Pons (tissue), 1 donor: ENCODE measurements around the gene SMIM26.
"Not testable (repeated sequence)": the region's sequence is repeated elsewhere in the genome, so short reads cannot be mapped to it uniquely, and the experiment has no call there.

Experiments
- DNase-seq: peaks from one replicate; pipeline ENCODE4 v3.0.0-alpha.2; 2016; ENCODE audit warnings: low spot score

The SMIM26 gene, protein sequence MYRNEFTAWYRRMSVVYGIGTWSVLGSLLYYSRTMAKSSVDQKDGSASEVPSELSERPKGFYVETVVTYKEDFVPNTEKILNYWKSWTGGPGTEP

DNA sequence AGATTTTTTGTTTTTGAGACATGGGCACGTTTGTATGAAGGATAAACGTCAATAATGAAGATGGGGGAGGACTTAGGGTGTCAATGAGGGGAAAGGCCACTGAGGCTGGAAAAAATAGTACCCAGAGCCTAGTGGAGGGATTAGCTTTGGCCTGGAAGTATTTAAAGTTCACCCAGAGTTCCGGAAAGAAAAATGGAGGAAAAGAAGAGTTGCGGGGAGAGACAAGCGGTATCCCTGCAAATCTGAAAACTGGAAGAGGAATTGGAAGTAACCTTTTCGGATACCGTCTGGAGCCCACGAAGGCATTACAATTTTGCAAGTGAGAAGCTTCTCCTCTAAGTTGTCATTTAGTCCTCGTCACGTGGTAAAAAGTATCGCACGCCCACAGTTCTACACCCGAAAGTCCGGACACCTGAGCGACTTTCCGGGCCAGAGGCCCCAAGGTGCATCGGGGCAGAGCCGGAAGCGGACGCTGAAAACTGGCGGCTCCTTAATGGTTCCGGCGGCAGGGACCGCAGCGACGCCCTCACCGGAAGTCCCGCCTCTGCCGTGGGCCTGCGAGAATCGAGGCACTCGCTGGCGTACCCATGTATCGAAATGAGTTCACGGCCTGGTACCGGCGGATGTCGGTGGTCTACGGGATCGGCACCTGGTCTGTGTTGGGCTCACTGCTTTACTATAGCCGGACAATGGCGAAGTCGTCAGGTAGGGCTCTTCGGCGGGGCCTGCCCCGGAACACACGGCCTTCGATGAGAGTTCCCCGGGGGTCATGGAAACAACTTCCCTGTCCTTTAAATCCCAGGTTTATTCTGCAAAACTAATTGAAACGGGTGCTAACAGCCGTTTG is at the start of gene SMIM26:
SMIM26 (plus strand) TSS at position 541 of the 847 bp plus-strand sequence; CDS start at position 588, 47 bp downstream.
- peak; percentile 85 for DNase-seq

DNA sequence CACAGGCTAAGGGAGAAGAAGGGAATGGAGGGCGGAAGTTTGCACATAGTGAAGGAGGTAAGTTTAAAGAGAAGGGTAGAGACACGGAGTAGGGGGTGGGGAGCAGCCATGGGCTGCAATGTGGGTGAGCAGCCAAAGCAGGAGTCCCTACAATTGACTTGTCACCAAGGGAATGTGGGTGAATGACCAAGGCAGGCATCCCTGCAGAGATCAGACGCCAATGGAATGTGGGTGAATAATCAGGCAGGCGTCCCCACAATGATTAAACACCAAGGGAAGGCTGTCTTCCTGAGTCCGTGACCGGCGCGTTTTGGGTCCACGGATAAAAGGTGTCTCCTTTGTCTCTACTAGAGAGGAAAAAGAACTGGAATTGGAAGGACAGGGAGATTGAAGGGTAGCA is 45.2 kb upstream of the SMIM26 start:
- DNase-seq, result not testable (repeated sequence)

DNA sequence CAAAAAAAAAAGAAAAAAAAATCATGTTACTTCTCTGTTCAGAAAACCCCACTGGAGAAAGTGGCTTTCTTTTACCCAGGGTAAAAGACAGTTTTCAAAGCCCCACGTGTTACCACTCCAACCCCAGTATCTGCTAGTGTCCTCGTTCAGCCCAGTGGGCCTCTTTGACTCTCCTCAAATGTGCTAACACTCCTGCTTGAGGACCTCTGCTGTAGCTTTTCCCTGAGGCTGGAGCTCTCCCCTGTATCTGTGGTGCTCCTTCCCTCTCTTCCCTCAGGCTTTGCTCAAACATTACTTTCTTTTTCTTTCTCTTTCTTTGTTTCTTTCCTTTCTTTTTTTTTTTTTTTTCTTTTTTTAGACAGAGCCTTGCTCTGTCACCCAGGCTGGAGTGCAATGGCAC is 44.2 kb upstream of the SMIM26 start:
- DNase-seq, result no peak

DNA sequence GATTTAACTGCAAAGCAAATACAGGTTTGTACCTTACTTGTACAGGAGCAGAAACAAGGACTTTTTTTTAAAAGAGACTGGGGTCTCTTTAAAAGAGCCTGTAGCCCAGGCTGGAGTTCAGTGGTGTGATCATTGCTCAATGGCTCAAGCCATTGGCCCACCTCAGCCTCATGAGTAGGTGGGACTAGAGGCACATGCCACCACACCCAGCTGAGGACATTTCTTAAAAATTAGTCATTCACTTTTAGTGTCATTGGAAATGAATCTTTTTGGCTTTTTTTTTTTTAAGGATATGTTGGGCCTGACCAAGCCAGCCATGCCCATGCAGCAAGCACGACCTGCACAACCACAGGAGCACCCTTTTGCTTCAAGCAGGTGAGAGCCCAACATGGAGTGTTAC is 42.6 kb upstream of the SMIM26 start:
- no peak for DNase-seq

DNA sequence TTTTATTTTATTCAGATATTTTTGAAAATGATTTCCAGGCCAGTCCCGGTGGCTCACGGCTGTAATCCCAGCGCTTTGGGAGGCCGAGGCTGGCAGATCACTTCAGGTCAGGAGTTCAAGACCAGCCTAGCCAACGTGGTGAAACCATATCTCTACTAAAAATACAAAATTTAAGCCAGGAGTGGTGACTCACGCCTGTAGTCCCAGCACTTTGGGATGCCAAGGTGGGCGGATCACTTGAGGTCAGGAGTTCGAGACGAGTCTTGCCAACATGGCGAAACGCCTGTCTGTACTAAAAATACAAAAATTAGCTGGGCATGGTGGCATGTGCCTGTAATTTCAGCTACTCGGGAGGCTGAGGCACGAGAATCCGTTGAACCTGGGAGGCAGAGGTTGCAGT is 40.5 kb upstream of the SMIM26 start:
- DNase-seq, result not testable (repeated sequence)

DNA sequence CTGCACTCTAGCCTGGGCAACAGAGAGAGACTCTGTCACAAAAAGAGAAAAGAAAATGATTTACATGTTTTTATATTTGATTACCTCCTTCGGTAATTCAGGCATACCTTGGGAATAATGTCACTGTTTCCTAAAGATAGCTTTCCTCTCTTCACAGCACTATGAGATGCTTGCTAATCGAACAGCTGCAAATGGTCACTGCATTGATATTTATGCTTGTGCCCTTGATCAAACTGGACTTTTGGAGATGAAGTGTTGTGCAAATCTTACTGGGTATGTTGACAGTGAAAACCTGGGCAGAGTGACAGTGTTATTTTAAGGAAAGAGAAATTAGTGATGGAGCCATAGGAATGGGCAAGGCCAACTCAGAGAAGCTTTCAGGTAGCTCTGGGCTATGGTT is 39.9 kb upstream of the SMIM26 start:
- no peak for DNase-seq

DNA sequence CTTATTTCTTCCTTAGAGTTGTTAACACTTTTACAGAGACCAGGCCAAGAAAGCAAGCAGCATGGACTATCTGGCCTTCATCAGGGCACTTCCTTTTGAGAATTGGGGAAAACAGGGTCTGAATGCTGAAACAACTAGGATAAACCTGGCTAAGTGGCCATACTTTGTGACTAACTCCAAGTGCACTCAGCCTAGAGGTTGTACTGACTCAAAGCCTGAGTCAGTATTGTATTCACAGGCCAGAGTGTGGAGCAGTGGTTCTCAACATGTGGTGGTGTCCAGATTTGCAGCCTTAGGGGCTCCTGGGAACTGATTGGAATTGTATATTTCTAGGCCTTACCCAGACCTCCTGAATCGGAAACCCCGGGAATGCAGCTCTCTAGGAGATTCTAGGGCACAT is 39.4 kb upstream of the SMIM26 start:
- no peak for DNase-seq

DNA sequence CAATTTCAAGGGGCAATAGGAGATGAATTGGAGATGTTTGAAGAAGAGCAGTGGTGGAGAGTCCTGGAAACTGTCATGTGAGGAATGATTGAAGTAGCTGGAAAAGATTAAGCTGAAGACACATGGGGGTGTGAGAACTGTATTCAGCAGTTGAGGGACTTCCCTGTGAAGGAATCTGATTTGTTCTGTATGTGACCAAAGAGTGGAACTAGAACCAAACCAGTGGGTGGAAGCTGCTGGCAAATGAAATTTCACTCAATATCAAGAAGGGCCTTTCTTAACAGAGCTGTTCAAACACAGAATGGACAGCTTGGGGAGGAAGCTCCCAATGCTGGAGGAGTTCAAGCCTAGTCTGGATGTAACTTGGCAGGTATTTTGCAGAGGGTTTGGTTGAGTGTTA is 38.2 kb upstream of the SMIM26 start:
- no peak for DNase-seq

DNA sequence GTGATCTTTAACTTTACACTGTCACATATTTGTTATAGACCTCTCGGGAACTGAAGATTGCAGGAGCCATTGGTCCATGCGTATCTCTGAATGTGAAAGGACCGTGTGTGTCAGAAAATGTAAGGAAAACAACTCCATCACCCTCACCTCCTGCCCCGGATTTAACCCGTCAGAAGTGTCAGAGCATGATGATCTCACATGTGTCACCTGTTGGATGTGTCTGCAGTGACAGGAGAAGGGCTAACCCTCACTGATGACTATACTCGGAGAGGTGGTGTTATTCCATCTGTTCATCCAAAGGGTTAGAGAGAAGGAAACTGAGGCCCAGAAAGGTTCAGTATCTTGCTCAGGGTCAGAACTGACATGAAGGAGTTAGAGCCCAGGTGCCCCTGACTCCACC is 34.6 kb upstream of the SMIM26 start:
- DNase-seq, result no peak

DNA sequence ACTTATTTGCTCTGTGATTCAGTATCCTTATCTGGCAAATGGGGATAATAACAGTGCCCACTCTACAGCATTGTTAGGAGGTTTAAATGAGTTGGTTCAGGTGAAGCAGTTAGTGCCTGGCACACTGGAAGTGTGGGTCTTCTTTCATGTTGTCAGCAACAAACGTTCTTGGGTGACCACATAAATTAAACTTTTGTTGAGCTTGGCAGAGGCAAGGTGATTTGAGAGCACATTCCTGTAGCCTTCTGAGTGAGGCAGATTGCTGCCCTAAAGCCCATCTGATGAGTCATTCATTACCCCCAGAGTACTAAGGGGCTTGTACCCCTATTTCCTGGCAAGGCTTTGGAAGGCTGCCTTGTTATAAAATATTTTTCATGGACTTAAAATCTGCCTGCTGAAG is 33.7 kb upstream of the SMIM26 start:
- DNase-seq, result no peak

DNA sequence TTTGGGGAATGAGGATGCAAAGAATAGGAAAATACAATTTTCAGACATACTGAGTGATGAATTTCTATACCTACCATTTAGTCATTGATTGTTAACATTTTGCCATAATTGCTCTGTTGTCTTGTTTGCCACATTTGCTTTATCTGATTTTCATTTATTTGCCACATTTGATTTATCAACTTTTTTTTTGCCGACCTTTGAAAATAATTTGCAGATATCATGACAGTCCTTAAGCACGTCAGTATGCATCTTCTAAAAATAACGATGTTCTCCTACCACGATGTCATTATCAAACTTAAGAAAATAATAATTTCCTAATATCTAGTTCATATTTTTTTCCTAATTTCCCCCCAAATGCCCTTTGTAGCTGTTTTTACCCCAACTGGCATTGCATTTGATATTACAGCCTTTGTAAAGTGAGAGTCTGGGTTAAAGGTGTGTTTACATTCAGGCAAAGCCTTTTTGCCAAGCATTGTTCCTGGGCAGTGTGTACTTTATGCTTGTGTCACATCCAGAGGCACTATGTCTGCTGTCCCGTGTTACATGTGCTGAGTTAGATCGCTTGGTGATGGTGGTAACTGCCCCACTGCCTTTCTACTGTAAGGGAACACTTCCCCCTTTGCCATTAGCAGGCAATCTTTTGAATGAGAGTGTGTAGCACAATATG is 33.1 kb upstream of the SMIM26 start:
- no peak for DNase-seq

DNA sequence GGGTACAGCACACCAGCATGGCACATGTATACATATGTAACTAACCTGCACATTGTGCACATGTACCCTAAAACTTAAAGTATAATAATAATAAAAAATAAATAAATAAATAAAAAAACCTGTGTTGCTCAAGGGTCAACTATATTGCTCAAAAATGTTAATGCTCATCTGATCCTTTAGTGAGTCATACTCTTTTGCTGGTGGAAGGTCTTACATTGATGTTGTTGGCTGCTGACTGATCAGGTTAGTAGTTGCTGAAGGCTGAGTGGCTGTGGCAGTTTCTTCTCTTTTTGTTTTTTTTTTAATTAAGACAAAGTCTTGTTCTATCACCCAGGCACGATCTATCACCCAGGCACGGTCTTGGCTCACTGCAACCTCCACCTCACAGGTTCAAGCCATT is 29.6 kb upstream of the SMIM26 start:
- no peak for DNase-seq

DNA sequence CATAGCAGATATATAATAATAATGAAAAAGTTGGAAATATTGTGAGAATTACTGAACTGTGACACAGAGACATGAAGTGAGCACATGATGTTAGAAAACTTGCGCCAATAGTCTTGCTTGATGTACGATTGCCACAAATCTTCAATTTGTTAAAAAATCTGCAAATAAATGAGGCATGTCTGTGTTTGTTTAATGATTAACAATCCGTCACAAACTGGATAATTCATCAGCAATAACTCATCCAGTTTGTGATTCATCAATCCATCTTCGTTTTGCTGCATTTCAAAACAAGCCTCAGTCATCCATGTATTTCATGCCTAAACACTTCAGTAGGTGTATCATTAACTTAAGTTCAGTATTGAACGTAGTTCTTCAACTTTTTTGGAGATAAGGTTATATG is 25.5 kb upstream of the SMIM26 start:
- DNase-seq, result no peak

DNA sequence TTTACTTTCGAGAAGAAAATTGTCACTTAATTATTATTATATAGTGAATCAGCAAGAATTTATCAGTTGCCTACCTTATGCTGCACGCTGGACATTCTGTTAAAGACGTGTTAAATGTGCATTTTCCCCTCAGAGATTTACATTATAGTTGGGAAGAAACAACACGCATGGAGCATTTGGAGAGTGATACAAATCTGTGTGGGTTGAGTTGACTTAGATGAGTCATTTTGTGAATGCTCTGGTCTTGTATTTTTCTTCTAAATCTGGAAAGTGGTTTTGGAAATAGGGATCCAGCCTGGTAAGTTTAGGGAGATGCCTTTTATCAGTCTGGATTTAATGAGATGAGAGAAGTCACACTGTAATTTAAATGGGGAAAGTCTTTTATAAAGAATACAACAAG is 24.0 kb upstream of the SMIM26 start:
- no peak for DNase-seq

DNA sequence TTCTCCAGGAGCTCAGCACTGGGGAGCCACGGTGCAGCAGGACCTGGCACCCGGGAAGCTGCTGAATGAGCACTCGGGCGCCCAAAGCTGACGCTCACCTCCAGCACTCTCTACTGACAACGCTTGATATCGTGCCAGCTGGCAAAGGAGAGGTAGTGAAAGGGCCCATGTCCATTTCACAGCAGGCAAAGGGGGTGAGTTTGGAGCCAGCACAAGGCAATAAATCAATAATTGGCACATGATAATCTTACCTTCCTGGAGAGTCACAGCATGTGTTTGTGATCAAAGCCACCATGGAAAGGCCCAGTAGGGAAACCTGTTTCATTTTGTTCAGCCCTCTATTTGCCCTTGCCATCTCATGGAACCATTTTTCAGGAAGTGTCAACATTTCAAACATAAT is 23.3 kb upstream of the SMIM26 start:
- no peak for DNase-seq

DNA sequence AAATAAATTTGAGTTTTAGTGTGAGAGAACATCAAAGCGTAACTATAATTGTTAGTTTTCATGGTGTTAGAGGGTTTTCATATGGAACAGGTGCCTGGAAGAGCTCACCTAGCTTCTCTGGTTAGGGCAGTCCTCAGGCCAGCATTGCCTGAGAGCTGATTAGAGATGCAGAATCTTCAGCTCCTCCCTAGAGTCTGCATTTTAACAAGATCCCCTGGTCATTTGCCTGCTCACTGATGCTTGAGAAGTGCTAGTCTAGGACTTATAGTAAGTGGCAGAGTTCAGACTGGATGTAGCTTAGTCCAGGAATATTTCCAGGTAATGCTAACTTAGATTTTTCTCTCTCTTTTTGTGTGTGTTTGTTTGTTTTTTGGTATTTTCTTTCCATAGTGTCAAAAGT is 21.7 kb upstream of the SMIM26 start:
- no peak for DNase-seq

DNA sequence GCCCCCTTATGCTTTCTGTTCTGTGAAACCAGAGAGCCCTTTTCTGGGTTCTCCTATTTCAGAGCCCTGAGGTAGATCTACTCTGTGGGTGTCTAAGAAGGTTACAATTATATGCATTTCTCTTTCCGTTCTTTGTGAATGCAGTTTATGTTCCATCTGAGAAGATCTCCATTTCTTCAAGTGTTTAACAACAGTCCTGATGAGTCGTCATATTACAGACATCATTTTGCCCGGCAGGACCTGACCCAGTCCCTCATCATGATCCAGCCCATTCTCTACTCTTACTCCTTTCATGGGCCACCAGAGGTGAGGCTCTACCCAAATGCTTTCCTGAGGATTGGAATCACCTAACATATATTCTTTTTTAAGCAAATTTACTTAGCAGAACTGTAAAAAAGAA is 18.8 kb upstream of the SMIM26 start:
- DNase-seq, result no peak

DNA sequence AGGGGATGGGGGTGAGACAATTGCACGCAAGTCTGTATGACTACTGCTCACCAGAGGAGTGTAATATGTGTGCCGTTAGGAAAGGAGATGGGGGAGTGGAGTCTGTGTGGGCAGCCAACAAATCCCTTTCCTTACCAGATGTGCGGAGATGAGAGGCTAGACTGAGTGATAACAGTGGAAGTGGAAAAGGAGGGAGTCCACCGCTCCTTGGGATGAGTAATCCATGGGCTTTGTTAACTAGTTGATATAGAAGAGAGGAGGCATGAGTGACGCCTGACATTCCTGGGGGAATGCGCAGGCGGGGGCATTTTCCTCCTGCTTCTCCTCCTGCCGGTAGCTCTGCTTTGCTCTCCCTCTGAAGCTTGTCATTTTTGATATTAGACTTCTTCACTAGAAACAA is 13.5 kb upstream of the SMIM26 start:
- DNase-seq, result no peak

DNA sequence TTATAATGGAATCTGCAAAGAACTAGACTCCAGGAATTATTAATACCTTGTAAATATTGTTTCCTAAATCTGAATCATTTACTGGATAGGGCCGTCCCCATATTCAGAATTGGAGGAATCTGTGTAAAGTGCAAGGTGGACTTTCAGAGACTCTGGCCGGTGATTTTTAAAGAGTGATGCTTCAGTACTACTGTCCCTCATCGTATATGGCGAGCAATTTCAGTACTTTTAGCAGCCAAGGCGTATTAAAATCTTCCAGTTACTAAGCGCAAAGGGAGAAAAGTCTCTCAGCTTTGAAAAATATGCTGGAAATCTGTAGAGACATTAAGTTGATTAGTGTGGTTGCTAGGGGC is 483 bp downstream of the SMIM26 start:
- DNase-seq, result no peak

DNA sequence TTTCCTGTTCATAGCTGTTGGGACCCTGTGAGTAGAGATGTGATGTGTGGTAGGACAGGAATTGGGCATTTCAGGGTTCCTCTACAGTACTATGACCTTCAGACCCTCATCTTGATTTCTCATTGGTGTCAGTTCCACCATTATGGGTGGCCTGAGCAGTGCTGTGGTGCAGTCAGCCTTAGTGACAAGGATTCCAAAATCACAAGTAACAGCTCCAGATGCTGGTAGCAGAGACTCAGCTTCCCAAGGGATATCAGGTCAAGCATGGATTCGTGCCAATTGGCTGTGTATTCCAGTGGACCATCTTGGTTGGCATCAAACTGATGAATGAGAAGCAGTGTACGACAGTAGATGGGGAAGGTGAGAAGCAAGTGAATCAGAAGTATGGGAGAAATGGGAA is 3.8 kb downstream of the SMIM26 start:
- DNase-seq, result no peak

DNA sequence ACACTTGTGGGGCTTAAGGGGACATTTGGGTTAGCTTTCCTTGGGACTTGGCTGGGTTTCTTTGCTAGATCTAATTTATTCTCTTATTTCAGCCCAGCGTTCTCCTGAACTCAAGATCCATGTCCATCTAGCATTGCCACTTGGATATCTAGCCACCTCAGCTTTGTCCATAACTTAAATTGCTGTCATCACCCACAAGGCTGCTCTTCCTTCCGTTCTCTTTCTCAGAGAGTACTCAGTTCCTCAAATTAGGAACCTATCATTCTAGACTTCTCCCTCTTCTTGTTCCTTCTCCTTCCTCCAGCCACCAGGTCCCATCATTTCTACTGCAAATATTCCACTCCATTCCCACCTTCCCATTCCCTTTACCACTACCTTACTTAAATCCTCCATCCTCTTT is 4.3 kb downstream of the SMIM26 start:
- peak; percentile 36 for DNase-seq

DNA sequence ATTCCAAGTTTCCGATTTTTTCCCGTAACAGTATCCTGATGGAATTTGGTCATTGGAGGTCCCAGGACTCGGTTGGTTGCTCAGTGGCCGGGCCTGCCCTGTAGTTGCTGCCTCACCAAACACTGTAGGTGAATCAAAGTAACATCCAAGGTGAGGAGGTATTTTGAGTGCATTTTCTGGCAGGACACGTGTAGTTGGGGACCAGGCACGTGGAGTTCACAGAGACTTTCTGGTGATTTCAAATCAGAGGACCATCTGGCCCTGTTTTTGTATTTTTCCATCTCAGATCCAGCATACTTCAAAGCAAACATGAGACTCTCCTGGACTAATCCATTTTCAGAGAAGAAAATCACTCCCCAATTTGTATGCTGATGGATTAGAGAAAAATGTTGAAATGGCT is 10.7 kb downstream of the SMIM26 start:
- DNase-seq, result no peak

DNA sequence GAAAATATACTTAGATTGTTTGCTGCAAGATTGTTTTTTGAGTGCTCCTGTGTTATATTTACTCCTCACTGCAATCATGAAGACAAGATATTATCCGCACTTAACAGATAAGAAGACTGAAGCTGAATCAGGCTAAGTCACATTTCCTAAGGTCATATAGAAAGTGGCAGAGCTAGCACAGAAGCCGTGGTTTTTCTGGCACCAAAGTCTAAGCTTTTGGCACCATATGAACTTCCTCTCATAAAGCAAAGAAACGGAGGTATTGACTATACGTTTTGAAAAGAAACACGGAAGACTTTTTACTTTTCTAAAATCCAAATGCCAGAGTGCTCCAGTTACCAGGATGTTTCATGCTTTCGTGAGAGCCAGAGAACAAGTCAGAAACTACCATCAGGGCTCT is 11.3 kb downstream of the SMIM26 start:
- DNase-seq, result no peak

DNA sequence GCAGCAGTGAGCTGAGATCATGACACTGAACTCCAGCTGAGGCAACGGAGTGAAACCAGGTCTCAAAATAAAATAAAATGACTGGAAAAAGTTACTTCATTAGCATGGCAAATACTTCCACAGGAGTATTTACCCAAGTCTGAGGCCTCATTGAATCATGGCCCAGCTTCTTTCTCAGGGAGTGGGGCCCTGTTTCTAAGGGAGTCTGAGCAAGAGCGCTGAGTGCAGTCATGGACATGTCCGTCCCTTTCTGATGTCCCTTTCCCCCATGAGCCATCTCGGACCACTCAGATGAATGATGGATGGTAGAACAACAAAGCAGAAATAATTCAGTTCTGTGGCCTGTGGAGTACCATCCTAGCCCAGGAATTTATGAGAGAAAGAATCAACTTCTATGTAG is 12.8 kb downstream of the SMIM26 start:
- DNase-seq, result no peak
